Loucy (cell line): ENCODE measurements around the gene MUSK.

Experiments used
- EZH2phosphoT487 ChIP-seq: fragments of 200-600 bp; IDR thresholded peaks from 2 replicates; pipeline ENCODE4 v1.6.1; 2018; ENCODE audit warnings: antibody characterized with exemption, mild to moderate bottlenecking, moderate library complexity, borderline replicate concordance
- TF ChIP-seq, protein P1 (sequence below): fragments of 200-600 bp; sonication (generic); conservative IDR thresholded peaks from 2 replicates; pipeline ENCODE4 v1.5.1; 2014; ENCODE audit warnings: mild to moderate bottlenecking, antibody characterized with exemption, low read length

DNA sequence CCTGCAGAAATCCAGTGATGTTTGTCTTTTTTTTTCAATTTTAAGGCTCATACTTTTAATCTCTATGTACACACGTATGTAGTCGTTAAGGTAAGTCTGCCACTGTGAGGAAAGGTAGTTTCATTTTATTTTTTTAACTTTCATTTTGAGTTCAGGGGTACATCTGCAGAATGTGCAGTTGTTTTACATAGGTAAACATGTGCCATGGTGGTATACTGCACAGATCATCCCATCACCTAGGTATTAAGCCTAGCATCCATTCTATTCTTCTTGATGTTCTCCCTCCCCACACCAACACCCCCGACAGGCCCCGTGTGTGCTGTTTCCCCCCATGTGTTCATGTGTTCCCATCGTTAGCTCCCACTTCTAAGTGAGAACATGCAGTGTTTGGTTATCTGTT, 19.7 kb downstream of the MUSK start:
- TF ChIP-seq, protein P1, sequence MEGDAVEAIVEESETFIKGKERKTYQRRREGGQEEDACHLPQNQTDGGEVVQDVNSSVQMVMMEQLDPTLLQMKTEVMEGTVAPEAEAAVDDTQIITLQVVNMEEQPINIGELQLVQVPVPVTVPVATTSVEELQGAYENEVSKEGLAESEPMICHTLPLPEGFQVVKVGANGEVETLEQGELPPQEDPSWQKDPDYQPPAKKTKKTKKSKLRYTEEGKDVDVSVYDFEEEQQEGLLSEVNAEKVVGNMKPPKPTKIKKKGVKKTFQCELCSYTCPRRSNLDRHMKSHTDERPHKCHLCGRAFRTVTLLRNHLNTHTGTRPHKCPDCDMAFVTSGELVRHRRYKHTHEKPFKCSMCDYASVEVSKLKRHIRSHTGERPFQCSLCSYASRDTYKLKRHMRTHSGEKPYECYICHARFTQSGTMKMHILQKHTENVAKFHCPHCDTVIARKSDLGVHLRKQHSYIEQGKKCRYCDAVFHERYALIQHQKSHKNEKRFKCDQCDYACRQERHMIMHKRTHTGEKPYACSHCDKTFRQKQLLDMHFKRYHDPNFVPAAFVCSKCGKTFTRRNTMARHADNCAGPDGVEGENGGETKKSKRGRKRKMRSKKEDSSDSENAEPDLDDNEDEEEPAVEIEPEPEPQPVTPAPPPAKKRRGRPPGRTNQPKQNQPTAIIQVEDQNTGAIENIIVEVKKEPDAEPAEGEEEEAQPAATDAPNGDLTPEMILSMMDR = no peak
- no peak for TF ChIP-seq EZH2phosphoT487
